ENCODE data around the gene MACROD2.

The MACROD2 gene

DNA sequence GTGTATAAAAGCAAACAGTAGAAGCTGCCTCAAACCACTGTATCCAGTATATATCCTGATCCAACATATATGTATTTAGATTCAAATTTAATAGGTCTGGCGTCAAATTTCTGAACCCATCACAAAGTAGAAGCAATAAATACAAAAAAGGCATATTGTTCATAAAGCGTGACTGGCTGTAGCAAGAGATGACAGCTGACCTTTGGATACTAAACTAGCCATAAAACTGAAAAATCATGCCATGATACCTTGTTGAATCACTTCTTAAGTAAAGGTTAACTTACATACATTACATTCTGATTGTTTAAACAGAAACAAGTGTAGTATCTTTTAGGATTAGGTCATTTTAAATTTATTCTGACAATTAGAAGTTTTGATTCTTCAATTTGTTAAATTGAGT is 714.1 kb downstream of the MACROD2 start:
- DNase-seq (ENCODE audit: low spot score), result no peak

GRCh38 chr20:14710951-14711350 is 715.6 kb downstream of the MACROD2 start:
- no peak for DNase-seq (ENCODE audit: low spot score)

DNA sequence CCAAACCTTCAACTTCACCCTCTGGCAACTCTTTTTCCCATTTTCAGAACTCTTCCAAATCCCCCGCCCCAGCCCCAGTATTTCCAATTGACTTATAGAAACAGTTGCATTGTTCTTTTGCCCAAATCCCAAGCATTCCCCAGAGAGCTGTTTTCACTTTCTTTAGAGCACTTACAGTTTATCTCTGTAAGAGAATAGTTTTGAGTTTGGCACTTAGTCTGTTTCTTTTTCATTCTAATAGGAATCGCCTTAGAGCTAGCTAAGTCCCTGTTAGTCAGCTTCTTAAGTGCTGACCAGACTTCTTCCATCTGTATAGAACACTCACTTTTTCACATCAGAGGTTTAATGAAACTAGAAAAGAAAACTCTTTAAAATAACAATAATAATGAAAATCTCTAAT is 716.3 kb downstream of the MACROD2 start:
- no peak for DNase-seq (ENCODE audit: low spot score)

GRCh38 chr20:14712302-14712739 is 717.0 kb downstream of the MACROD2 start:
- no peak for DNase-seq (ENCODE audit: low spot score)

GRCh38 chr20:14715400-14715799 is 720.1 kb downstream of the MACROD2 start:
- no peak for DNase-seq (ENCODE audit: low spot score)

- DNase-seq (ENCODE audit: low spot score), result no peak
Observed at GRCh38 chr20:14716351-14716801, 721.1 kb downstream of the MACROD2 start.

DNA sequence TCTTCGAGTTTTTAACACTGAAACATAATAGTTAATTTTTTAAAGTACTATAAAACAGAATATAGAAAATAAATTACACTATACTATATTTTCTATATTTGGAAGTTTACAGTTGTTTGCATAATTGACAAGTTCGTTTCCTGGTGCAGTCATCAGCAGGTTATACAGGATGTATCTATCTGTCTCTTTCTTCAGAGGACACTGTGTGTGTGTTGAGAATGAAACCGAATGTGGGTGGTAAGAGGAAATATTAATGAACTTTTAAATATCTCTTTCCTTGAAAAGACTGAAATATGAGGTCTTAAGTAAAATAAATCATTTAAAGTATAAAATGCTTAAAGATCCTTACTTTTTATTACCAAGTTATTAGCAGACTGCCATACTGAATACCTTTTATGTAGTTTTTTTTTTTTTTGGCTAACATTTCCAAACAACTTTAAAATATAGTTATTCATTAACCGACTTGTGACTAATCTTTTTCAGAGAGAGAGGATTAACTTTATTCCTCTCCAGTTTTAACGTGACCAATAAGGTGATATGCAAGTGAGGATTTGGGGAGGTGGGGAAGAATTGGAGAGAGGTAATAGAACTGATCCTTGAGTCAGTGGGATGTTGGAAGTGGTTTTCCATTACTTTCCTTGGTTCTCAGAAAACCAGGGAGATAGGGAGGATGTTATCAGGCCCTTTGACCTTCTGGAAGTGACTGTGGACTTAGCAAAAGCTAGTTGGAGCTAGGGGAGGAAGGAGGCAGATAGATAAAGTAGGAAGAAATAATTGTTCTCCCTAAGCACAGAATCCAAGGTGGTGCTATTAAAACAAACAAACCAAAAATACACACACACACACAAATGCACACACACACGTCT is 722.1 kb downstream of the MACROD2 start:
- DNase-seq (ENCODE audit: low spot score), result peak; percentile 31

DNA sequence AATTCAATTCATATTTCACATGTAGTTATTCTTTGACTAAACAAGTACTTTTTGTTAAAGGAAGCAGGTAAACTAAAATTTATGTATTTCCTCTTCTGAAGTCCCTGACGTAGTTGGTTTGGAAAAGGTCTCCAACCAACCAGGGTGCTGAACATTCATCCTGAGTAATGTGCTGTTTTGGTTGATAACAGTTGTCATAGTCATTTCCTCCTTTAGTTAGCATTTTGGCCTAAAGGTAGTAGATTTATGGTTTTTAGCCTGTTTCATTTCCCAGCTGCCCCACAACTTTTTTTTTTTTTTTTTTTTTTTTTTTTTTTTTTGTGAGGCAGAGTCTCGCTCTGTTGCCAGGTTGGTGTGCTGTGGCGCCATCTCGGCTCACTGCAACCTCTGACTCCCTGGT is 724.9 kb downstream of the MACROD2 start:
- DNase-seq (ENCODE audit: low spot score), result no peak

DNA sequence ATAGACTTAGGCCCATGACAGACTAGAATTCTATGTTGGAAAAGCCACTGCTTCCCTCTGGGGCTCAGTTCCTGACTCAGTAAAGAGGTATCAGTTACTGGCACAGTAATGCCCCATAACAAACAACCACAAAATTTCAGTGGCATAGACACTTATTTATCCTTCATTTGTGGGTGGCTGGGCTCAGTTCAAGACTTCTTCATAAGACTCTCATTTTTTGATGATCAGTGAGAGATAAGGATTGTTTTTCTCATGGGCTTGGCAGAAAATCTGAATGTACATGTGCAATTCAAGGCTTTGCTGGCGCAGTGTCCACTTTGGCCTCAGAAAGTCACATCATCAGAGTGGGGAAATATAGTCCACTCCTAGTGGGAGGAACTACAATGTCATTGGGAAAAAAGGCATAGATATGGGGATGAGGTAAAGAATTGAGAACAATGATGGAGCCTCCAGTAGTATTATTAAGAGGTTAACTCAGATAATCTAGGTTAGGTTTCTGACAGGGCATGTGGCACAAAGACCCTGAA is 726.7 kb downstream of the MACROD2 start:
- DNase-seq (ENCODE audit: low spot score), result no peak

DNA sequence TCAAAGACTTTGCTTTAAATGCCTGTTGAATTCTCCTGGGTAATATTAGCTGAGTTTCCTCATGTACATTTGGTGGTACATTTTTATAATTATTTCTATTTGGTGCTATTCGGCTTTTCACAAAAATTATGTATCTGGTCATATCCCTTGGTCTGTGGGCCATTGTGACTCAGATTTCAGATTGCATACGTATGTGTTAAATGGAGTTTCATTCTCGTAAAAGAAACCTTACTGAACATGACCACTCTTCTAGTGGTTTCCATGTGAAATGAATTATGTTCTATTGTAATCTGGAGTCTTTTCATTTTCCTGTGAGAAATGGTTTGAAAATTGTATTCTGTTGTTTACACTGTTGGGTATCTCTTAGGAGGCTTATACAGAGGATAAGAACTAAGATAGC is 728.3 kb downstream of the MACROD2 start:
- no peak for DNase-seq (ENCODE audit: low spot score)

GRCh38 chr20:14724036-14724435 is 728.7 kb downstream of the MACROD2 start:
- DNase-seq (ENCODE audit: low spot score), result no peak

DNA sequence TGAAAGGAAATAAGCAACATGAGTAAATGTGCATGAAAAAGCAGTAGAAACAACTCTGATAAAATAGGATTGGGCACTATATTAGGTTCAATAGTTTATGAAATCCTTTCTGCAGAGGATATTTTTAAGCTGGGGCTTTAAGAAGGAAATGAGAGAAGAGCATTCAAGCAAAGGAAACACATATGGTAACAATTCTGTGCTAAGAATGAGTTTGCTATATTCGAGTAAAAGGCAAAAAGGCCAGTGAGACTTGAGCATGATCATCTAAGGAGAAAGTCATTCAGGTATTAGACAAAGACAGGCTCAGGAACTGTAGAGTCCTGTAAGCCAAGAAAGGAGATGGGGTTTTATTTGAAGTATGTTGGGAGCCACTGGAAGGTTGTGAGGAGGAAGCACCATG is 729.2 kb downstream of the MACROD2 start:
- DNase-seq (ENCODE audit: low spot score), result no peak

DNA sequence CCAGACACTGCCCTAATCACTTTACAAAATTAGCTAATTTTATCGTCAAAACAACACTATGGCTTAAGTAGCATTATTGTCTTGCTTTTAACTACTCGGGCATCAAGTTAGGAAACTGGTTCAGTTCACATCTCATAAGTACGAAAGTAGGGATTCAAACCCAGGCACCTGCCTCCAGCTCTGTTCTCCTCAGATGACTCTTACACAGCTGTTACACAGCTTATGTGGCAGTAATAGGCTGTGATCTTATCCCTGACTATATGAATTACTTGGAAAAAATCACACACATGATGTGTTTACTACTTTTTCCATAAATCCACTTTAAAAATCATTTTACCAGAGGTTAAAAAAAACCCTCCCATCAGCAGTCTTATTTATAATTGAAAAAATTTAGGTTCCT is 731.3 kb downstream of the MACROD2 start:
- DNase-seq (ENCODE audit: low spot score), result no peak

- DNase-seq (ENCODE audit: low spot score), result no peak
Observed at GRCh38 chr20:14727485-14728150, 732.3 kb downstream of the MACROD2 start.

DNA sequence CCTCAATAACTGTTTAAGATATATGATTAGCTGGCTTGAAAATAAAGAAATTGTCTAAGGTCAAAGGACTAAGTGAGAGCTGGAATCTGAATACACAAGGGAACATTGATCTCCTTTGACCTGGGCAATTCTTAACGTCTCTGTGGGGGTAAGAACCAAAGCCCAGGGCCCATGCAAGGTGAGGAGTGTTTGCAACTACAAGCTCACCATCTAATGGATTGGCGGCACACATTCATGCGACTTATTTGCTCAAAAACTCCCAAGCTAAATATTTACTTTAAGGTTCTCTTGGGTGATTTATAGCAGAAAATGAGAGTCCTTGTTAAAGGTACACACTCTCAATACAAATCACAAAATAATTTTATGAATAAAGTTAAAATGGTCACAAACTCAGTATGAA is 734.1 kb downstream of the MACROD2 start:
- peak; percentile 37 for DNase-seq (ENCODE audit: low spot score)

GRCh38 chr20:14732343-14732742 is 737.0 kb downstream of the MACROD2 start:
- DNase-seq (ENCODE audit: low spot score), result no peak

DNA sequence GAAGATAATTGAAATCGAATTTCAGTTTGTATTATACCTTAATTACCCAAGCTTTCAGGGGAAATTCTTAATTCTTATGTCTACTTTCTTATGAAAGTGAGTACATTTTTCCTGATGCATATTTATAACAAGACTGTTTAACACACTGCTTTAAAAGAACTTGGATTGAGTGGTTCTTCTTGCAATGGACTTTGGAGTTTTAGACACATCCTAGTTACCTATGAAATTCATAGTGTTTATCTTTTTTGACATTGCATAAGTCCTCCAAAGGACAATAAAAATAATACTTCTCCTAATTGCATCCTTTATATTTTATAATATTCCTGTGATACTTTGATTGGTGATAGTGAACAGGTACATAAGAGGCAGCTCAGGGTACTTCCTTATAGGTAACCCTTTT is 737.7 kb downstream of the MACROD2 start:
- DNase-seq (ENCODE audit: low spot score), result no peak

GRCh38 chr20:14740380-14740779 is 745.1 kb downstream of the MACROD2 start:
- no peak for DNase-seq (ENCODE audit: low spot score)

GRCh38 chr20:14741616-14742015 is 746.3 kb downstream of the MACROD2 start:
- DNase-seq (ENCODE audit: low spot score), result no peak

- DNase-seq (ENCODE audit: low spot score), result no peak
Observed at GRCh38 chr20:14744723-14745122, 749.4 kb downstream of the MACROD2 start.

GRCh38 chr20:14745830-14746229 is 750.5 kb downstream of the MACROD2 start:
- DNase-seq (ENCODE audit: low spot score), result no peak

DNA sequence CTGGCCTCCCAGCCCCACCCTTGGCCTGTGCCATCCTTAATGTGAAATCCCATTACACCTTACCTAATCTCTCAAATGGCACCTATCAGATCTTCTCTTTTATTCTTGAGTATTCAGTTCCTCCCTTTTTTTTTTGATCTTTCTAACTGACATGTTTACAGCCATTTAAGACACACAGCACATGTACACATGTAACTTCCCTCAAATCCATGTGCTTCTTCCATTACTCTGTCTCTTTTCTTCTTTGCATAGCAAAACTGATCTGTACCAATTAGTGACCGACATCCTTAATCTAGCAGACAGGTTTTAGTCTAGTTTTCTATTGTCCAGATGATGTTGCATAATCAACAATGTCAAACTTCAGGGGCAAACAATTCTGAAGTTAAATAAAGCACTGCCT is 755.9 kb downstream of the MACROD2 start:
- no peak for DNase-seq (ENCODE audit: low spot score)

- DNase-seq (ENCODE audit: low spot score), result no peak
Observed at GRCh38 chr20:14757728-14758127, 762.4 kb downstream of the MACROD2 start.
